Stomach (tissue), 19 donors: ENCODE data around the gene LCE3B. TPM values are rescaled to one million over a fixed set of nuclear protein-coding genes. Genes with fewer than 3 reads are reported as not detected.
"Not testable (repeated sequence)": the region's sequence is repeated elsewhere in the genome, so short reads cannot be mapped to it uniquely, and the experiment has no call there.

Experiments used
- DNase-seq, 2 donors: peaks; one replicate each; pipeline versions ENCODE4 v3.0.0 to v3.0.0-alpha.2; 2013 to 2019
- H3K27ac ChIP-seq, 5 donors: fragments of 200-600 bp in 4 of 5; sonication (generic) in 4 of 5; one replicate each; pipeline ENCODE4 v1.5.1; 2013 to 2019; ENCODE audit warnings: mild to moderate bottlenecking in 1 of 5, moderate library complexity in 1 of 5
- H3K27me3 ChIP-seq, 3 donors: fragments of 200-600 bp; sonication (generic); one replicate each; pipeline ENCODE4 v1.5.1; 2017 to 2019; ENCODE audit warnings: mixed run types in 1 of 3
- H3K36me3 ChIP-seq, 4 donors: fragments of 200-600 bp; sonication (generic); 1 replicate in 3 of 4; 2 replicates in 1 of 4; pipeline ENCODE4 v1.5.1; 2016 to 2019
- H3K4me1 ChIP-seq, 4 donors: fragments of 200-600 bp; sonication (generic); one replicate each; pipeline ENCODE4 v1.5.1; 2016 to 2019
- H3K4me3 ChIP-seq, 4 donors: fragments of 200-600 bp; sonication (generic) in 3 of 4; one replicate each; pipeline ENCODE4 v1.5.1; 2016 to 2019; ENCODE audit warnings: mild to moderate bottlenecking in 1 of 4
- H3K9me3 ChIP-seq, 4 donors: fragments of 200-600 bp; sonication (generic); one replicate each; pipeline ENCODE4 v1.5.1; 2016 to 2019
- CTCF ChIP-seq, 7 experiments: fragments of 450-650 bp in 4 of 7; fragments of 200-600 bp in 3 of 7; sonication (generic) in 3 of 7; IDR thresholded peaks; one replicate each; pipeline ENCODE4 v1.5.1; 2016 to 2019; ENCODE audit warnings: antibody characterized with exemption in 7 of 7, control low read depth in 2 of 7, mild to moderate bottlenecking in 1 of 7
- EP300 ChIP-seq: sonication (generic); formaldehyde crosslinking; IDR thresholded peaks from one replicate; pipeline ENCODE4 v1.6.1; 2017; ENCODE audit warnings: antibody characterized with exemption
- POLR2A ChIP-seq, 4 donors: fragments of 450-650 bp; IDR thresholded peaks; one replicate each; pipeline ENCODE4 v1.6.1; 2016; ENCODE audit warnings: antibody characterized with exemption in 4 of 4, control low read depth in 2 of 4, mild to moderate bottlenecking in 1 of 4, moderate library complexity in 1 of 4
- POLR2AphosphoS5 ChIP-seq, 3 donors: sonication (generic); formaldehyde crosslinking; IDR thresholded peaks; one replicate each; pipeline ENCODE4 v1.6.1; 2016; ENCODE audit warnings: antibody characterized with exemption in 3 of 3
- WGBS, 5 donors: extraction: QIAGEN DNeasy Blood & Tissue Kit in 3 of 5; methylation state at CpG; one replicate each; pipeline versions ENCODE4 v1.1.5 to v1.1.7; 2013 to 2018; 5-methylcytosine and 5-hydroxymethylcytosine counted together
- intact Hi-C: fragments of 100-400 bp; cut with DNase I; formaldehyde crosslinking; loops from one replicate; pipeline ENCODE4 v1.15.1; 2023; ENCODE audit warnings: low total_unique reads
- long read RNA-seq, 10 donors: transcript quantifications; one replicate each; lab custom pipeline, GENCODE V29; 2026
- polyA plus RNA-seq, 3 donors: library from polyadenylated mRNA; stranded (reverse); fragments of 200-250 nt; gene quantifications; one replicate each; pipeline ENCODE4 v1.2.3, GENCODE V29; 2013
- total RNA-seq, 5 donors: library from RNA; depleted of rRNA; stranded (reverse); fragments of >200 nt; gene quantifications; one replicate each; pipeline versions ENCODE4 v1.1.0 to v1.2.3, GENCODE V29; 2014 to 2016
- donor health status: healthy with polysubstance abuse.
- donor health status: Bipolar disorder and iron deficiency.
- donor health status: healthy.

The LCE3B gene
- total RNA-seq (not detected), polyA plus RNA-seq (not detected)
- long read RNA-seq, donor 1: 0 reads
- long read RNA-seq, donor 2: 0 reads
- long read RNA-seq, donor 3: 0 reads
- long read RNA-seq, donor 4: 0 reads
- long read RNA-seq, donor 5: 0 reads
- long read RNA-seq, donor 6: 0 reads
- long read RNA-seq, donor 7: 0 reads
- long read RNA-seq, donor 8: 0 reads
- long read RNA-seq, donor 9: 0 reads
- long read RNA-seq, donor 10: 0 reads

GRCh38 chr1:152613511-152613910, at the start of gene LCE3B:
LCE3B (plus strand) TSS chr1:152613811; CDS start chr1:152613811, 0 bp downstream.
- no peak for DNase-seq
- Histone ChIP-seq H3K9me3 (peaks cover 0 to 11% (median 9%) of the 10 kb centered on the region in 4 donors), H3K36me3 (no peaks in the 10 kb centered on the region), H3K4me3 (no peak within 1 kb of the TSS), H3K27me3 (no peaks in the 10 kb centered on the region), H3K27ac (no peak within 1 kb of the TSS), H3K4me1 (no peaks in the 10 kb centered on the region)
- WGBS, 5 donors: 57 to 96% (median 91%) methylated on average over 1 of the region's 1 CpG; no CpG with 5 or more reads in 2 of the 5 donors
- no peak for TF ChIP-seq POLR2A (IDR thresholded peaks at IDR 0.05)
- TF ChIP-seq CTCF (IDR thresholded peaks at IDR 0.05): no peak
- TF ChIP-seq POLR2AphosphoS5 (IDR thresholded peaks at IDR 0.05): no peak
- TF ChIP-seq EP300: no peak
- intact Hi-C loops: no loop called here

- no peaks in the 10 kb centered on the region for H3K27me3 ChIP-seq
- intact Hi-C loops: no loop called here
- no peak overlapping the region for H3K4me3 ChIP-seq
- 57 to 84% (median 70%) methylated on average over 2 of the region's 2 CpGs for WGBS, 5 donors
- no peak overlapping the region for H3K27ac ChIP-seq
- H3K9me3 ChIP-seq: peaks cover 0 to 27% (median 11%) of the 10 kb centered on the region in 4 donors
- no peak for DNase-seq
- no peak for TF ChIP-seq POLR2AphosphoS5 (IDR thresholded peaks at IDR 0.05)
- H3K36me3 ChIP-seq: no peaks in the 10 kb centered on the region
- no peaks in the 10 kb centered on the region for H3K4me1 ChIP-seq
These were observed 48.5 kb upstream of the LCE3B start for GRCh38 chr1:152565115-152565514.

GRCh38 chr1:152565535-152566215, 47.9 kb upstream of the LCE3B start:
- WGBS, 5 donors: 80 to 84% (median 80%) methylated on average over 7 to 14 of the region's 14 CpGs
- no peak for TF ChIP-seq POLR2A (IDR thresholded peaks at IDR 0.05)
- no peak for TF ChIP-seq EP300
- TF ChIP-seq CTCF (IDR thresholded peaks at IDR 0.05): no peak
- TF ChIP-seq POLR2AphosphoS5 (IDR thresholded peaks at IDR 0.05): no peak
- H3K9me3 ChIP-seq: peaks cover 0 to 30% (median 15%) of the 10 kb centered on the region in 4 donors
- no peaks in the 10 kb centered on the region for H3K27me3 ChIP-seq
- no peak for DNase-seq
- H3K4me3 ChIP-seq: no peak overlapping the region
- intact Hi-C loops: no loop called here
- no peaks in the 10 kb centered on the region for H3K36me3 ChIP-seq
- H3K27ac ChIP-seq: no peak overlapping the region
- H3K4me1 ChIP-seq: no peaks in the 10 kb centered on the region

GRCh38 chr1:152566681-152567080, 46.9 kb upstream of the LCE3B start, which contains the start of gene LCE3E:
LCE3E (minus strand) TSS chr1:152566780; CDS start chr1:152566208, 572 bp downstream.
- no peak within 1 kb of the TSS for H3K4me3 ChIP-seq
- intact Hi-C loops: no loop called here
- no peak within 1 kb of the TSS for H3K27ac ChIP-seq
- no peaks in the 10 kb centered on the region for H3K36me3 ChIP-seq
- H3K9me3 ChIP-seq: peaks cover 0 to 36% (median 18%) of the 10 kb centered on the region in 4 donors
- H3K27me3 ChIP-seq: peaks cover 0 to 2% (median 0%) of the 10 kb centered on the region in 3 donors
- peak in 1 of 2 donors; percentile 3 for DNase-seq
- TF ChIP-seq EP300: no peak
- no peak for TF ChIP-seq POLR2A (IDR thresholded peaks at IDR 0.05)
- no peak for TF ChIP-seq CTCF (IDR thresholded peaks at IDR 0.05)
- no peak for TF ChIP-seq POLR2AphosphoS5 (IDR thresholded peaks at IDR 0.05)
- H3K4me1 ChIP-seq: no peaks in the 10 kb centered on the region
- 38 to 67% (median 60%) methylated on average over 1 of the region's 1 CpG for WGBS, 5 donors

GRCh38 chr1:152577168-152577567, 36.4 kb upstream of the LCE3B start:
- no peak overlapping the region for H3K4me3 ChIP-seq
- no peaks in the 10 kb centered on the region for H3K9me3 ChIP-seq
- no peak overlapping the region for H3K27ac ChIP-seq
- no peak for DNase-seq
- H3K36me3 ChIP-seq: no peaks in the 10 kb centered on the region
- H3K27me3 ChIP-seq: peaks cover 0 to 14% (median 0%) of the 10 kb centered on the region in 3 donors
- no peak for TF ChIP-seq EP300
- no peak for TF ChIP-seq POLR2AphosphoS5 (IDR thresholded peaks at IDR 0.05)
- no peak for TF ChIP-seq CTCF (IDR thresholded peaks at IDR 0.05)
- TF ChIP-seq POLR2A (IDR thresholded peaks at IDR 0.05): no peak
- no peaks in the 10 kb centered on the region for H3K4me1 ChIP-seq
- intact Hi-C loops: no loop called here
- 70 to 86% (median 79%) methylated on average over 2 of the region's 2 CpGs for WGBS, 5 donors

GRCh38 chr1:152579526-152579925, 34.1 kb upstream of the LCE3B start:
- intact Hi-C loops, H3K4me1 ChIP-seq, H3K27ac ChIP-seq, H3K27me3 ChIP-seq, H3K4me3 ChIP-seq, H3K9me3 ChIP-seq, DNase-seq, H3K36me3 ChIP-seq: not testable (repeated sequence)
- 92 to 93% (median 93%) methylated on average over 6 to 9 of the region's 9 CpGs; no CpG with 5 or more reads in 1 of the 5 donors for WGBS, 5 donors
